Nephron progenitor cell (in vitro differentiated cells): ENCODE data around the gene VIPR2.
"Not testable (repeated sequence)": the region's sequence is repeated elsewhere in the genome, so short reads cannot be mapped to it uniquely, and the experiment has no call there.

Source experiments
- DNase-seq: peaks from one replicate; pipeline ENCODE4 v3.0.0; 2021
- H3K27ac Mint-ChIP-seq: 2 replicates; pipeline ENCODE4 v1.8.0; 2021; ENCODE audit warnings: mild to moderate bottlenecking, moderate library complexity, mixed read lengths
- H3K27me3 Mint-ChIP-seq: 2 replicates; pipeline ENCODE4 v1.8.0; 2021; ENCODE audit warnings: mild to moderate bottlenecking, low read depth, mixed read lengths; ENCODE audit not compliant: poor library complexity
- H3K36me3 Mint-ChIP-seq: 2 replicates; pipeline ENCODE4 v1.8.0; 2021; ENCODE audit warnings: low read depth, mixed read lengths
- H3K4me1 Mint-ChIP-seq: 2 replicates; pipeline ENCODE4 v1.8.0; 2021; ENCODE audit warnings: mixed read lengths
- H3K4me3 Mint-ChIP-seq: 2 replicates; pipeline ENCODE4 v1.8.0; 2021; ENCODE audit warnings: mild to moderate bottlenecking, moderate library complexity, mixed read lengths
- H3K9me3 Mint-ChIP-seq: 2 replicates; pipeline ENCODE4 v1.8.0; 2021; ENCODE audit warnings: mild to moderate bottlenecking, moderate library complexity, mixed read lengths
- TF ChIP-seq, protein P1 (sequence below): fragments of 200-600 bp; sonication (generic); IDR thresholded peaks from 2 replicates; pipeline ENCODE4 v1.5.0; 2021; ENCODE audit warnings: antibody characterized with exemption

VIPR2 gene

DNA sequence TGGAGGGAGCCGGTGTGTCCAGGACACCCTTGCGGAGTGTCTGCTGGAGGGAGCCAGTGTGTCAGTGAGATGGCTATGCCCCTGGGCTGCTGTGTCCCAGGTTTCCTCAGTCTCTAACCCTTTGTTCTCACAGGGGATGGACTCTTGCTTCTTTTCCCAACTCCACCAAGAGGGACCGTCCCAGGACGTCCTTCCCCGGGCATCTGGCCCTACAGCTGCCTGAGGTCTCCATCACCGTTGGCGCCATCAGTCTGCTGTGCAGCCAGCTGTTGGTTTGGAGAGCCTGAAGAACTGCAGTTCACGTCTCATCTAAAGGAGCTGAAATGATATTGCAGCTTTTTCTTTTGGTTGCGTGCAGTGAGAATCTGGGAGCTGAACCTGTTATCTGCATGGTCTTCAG lies 136.2 kb downstream of the VIPR2 start:
- Mint-ChIP-seq H3K27me3 (peaks cover 11% of the 10 kb centered on the region), H3K4me1 (peaks cover 28% of the 10 kb centered on the region), H3K27ac (no peak overlapping the region), H3K9me3 (no peaks in the 10 kb centered on the region), H3K4me3 (no peak overlapping the region), H3K36me3 (no peaks in the 10 kb centered on the region)
- TF ChIP-seq, protein P1, sequence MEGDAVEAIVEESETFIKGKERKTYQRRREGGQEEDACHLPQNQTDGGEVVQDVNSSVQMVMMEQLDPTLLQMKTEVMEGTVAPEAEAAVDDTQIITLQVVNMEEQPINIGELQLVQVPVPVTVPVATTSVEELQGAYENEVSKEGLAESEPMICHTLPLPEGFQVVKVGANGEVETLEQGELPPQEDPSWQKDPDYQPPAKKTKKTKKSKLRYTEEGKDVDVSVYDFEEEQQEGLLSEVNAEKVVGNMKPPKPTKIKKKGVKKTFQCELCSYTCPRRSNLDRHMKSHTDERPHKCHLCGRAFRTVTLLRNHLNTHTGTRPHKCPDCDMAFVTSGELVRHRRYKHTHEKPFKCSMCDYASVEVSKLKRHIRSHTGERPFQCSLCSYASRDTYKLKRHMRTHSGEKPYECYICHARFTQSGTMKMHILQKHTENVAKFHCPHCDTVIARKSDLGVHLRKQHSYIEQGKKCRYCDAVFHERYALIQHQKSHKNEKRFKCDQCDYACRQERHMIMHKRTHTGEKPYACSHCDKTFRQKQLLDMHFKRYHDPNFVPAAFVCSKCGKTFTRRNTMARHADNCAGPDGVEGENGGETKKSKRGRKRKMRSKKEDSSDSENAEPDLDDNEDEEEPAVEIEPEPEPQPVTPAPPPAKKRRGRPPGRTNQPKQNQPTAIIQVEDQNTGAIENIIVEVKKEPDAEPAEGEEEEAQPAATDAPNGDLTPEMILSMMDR: no peak
- no peak for DNase-seq

DNA sequence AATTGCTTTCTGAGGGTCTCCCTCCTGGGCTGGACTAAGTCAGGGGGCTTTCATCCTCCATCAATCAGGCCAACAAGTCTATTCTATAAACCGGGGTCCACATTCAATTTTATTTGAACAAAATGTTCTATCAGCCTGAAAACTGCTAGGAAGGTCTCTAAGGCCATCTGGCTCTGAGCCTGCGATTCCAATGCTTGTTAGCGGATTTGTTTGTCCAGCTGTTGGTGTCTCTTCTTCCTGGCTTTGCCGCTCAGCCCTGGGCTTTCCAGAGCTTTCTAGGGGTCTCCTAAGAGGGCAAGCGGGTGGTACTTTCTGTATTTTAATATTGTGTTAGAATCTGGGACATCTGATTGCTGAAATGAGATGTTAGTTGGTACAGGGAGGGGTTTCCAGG lies 136.7 kb downstream of the VIPR2 start:
- no peak for DNase-seq
- Mint-ChIP-seq H3K4me1 (peaks cover 28% of the 10 kb centered on the region), H3K4me3 (no peak overlapping the region), H3K9me3 (no peaks in the 10 kb centered on the region), H3K27me3 (peaks cover 9% of the 10 kb centered on the region), H3K36me3 (no peaks in the 10 kb centered on the region), H3K27ac (no peak overlapping the region)
- TF ChIP-seq, protein P1: no peak

DNA sequence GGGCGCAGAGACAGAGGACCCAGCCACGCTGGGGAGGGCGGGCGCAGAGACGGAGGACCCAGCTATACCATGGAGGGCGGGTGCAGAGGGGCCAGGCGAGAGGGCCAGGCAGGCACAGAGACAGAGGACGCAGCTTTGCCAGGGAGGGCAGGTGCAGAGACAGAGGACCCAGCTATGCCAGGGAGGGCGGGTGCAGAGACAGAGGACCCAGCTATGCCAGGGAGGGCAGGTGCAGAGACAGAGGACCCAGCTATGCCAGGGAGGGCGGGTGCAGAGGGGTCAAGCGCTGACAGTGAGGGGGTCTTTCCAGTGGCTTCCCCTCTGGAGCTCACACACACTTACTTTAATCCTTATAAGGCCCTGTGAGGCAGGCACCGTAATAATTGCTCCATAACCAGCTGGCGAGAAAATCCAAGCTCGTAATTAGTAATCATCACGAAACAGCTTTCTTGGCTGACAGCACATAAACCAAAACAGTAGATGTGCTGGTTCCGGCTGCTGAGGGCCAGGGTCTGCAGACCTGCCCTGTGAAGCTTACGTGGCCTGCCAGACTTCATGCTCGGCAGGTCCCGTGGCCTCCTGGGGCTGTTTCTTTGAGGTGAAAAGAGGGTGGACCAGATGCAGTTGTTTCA lies 137.2 kb downstream of the VIPR2 start:
- TF ChIP-seq, protein P1: no peak
- Mint-ChIP-seq H3K4me1 (peaks cover 27% of the 10 kb centered on the region), H3K27ac (no peak overlapping the region)

DNA sequence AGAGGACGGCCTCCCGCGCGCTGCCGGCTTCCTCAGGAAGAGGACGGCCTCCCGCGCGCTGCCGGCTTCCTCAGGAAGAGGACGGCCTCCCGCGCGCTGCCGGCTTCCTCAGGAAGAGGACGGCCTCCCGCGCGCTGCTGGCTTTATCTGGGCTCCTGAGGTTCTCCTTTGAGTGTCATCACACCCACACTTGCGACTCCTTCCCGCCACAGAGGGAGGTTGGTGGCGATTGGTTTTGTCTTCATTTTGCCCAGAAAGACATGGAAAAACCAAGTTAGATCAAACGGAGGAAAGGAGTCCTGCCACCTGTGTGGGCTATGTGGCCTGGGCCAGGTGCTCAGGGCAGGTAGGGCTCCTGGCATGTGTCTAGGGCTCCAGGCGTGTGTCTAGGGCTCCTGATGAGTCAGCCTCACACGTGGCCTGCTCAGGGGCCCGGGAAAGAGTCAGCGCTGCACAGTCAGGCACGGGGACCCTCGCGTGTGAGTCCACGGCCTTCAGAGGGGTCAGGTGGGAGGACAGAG lies 138.0 kb downstream of the VIPR2 start:
- TF ChIP-seq, protein P1: no peak
- Mint-ChIP-seq H3K27me3 (peaks cover 2% of the 10 kb centered on the region), H3K36me3 (no peaks in the 10 kb centered on the region), H3K4me1 (peaks cover 19% of the 10 kb centered on the region), H3K27ac (no peak overlapping the region), H3K4me3 (no peak overlapping the region), H3K9me3 (no peaks in the 10 kb centered on the region)
- no peak for DNase-seq

More for the DNA sequence above, 137.2 kb downstream of the VIPR2 start:
- H3K27me3 Mint-ChIP-seq: peaks cover 4% of the 10 kb centered on the region
- H3K4me3 Mint-ChIP-seq: no peak overlapping the region
- no peaks in the 10 kb centered on the region for H3K36me3 Mint-ChIP-seq
- H3K9me3 Mint-ChIP-seq: no peaks in the 10 kb centered on the region
- no peak for DNase-seq

DNA sequence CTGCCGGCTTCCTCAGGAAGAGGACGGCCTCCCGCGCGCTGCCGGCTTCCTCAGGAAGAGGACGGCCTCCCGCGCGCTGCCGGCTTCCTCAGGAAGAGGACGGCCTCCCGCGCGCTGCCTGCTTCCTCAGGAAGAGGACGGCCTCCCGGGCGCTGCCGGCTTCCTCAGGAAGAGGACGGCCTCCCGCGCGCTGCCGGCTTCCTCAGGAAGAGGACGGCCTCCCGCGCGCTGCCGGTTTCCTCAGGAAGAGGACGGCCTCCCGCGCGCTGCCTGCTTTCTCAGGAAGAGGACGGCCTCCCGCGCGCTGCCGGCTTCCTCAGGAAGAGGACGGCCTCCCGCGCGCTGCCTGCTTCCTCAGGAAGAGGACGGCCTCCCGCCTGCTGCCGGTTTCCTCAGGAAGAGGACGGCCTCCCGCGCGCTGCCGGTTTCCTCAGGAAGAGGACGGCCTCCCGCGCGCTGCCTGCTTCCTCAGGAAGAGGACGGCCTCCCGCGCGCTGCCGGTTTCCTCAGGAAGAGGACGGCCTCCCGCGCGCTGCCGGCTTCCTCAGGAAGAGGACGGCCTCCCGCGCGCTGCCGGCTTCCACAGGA lies 138.6 kb downstream of the VIPR2 start:
- peaks cover 14% of the 10 kb centered on the region for H3K4me1 Mint-ChIP-seq
- H3K4me3 Mint-ChIP-seq, DNase-seq, H3K9me3 Mint-ChIP-seq, H3K36me3 Mint-ChIP-seq, H3K27ac Mint-ChIP-seq, H3K27me3 Mint-ChIP-seq: not testable (repeated sequence)

DNA sequence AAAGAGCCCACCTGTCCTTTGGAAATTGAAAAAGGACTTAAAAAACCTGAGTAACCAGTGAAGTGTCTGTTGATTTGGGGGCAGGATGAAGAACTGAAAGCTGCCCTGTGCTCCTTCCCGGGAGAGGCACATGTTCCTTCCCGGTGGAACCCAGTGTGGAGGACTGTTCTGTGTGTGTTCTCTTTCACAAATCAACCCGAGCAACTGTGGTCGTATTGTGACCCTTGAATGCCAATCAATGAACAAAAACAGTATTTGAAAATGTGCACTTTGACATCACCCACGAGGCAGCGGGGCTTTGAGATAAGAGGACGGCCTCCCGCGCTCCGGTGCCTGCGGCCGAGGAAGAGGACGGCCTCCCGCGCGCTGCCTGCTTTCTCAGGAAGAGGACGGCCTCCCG lies 139.0 kb downstream of the VIPR2 start:
- Mint-ChIP-seq H3K4me1 (peaks cover 9% of the 10 kb centered on the region), H3K4me3 (no peak overlapping the region), H3K9me3 (peaks cover 10% of the 10 kb centered on the region), H3K36me3 (no peaks in the 10 kb centered on the region), H3K27ac (no peak overlapping the region), H3K27me3 (peaks cover 11% of the 10 kb centered on the region)
- TF ChIP-seq, protein P1: no peak
- no peak for DNase-seq
